Gastroesophageal sphincter (tissue), 3 donors: ENCODE measurements around the gene TMEM30A.

Source experiments
- EP300 ChIP-seq: sonication (generic); formaldehyde crosslinking; IDR thresholded peaks from one replicate; pipeline ENCODE4 v1.6.1; 2017; ENCODE audit warnings: antibody characterized with exemption, mild to moderate bottlenecking
- POLR2AphosphoS5 ChIP-seq: sonication (generic); formaldehyde crosslinking; IDR thresholded peaks from one replicate; pipeline ENCODE4 v1.6.1; 2017; ENCODE audit warnings: antibody characterized with exemption
- TF ChIP-seq, protein P1 (sequence below), 4 experiments: fragments of 200-600 bp in 2 of 4; fragments of 450-650 bp in 2 of 4; sonication (generic) in 1 of 4; IDR thresholded peaks; one replicate each; pipeline ENCODE4 v1.5.1; 2017 to 2019; ENCODE audit warnings: antibody characterized with exemption in 4 of 4, mild to moderate bottlenecking in 2 of 4, moderate library complexity in 2 of 4

DNA sequence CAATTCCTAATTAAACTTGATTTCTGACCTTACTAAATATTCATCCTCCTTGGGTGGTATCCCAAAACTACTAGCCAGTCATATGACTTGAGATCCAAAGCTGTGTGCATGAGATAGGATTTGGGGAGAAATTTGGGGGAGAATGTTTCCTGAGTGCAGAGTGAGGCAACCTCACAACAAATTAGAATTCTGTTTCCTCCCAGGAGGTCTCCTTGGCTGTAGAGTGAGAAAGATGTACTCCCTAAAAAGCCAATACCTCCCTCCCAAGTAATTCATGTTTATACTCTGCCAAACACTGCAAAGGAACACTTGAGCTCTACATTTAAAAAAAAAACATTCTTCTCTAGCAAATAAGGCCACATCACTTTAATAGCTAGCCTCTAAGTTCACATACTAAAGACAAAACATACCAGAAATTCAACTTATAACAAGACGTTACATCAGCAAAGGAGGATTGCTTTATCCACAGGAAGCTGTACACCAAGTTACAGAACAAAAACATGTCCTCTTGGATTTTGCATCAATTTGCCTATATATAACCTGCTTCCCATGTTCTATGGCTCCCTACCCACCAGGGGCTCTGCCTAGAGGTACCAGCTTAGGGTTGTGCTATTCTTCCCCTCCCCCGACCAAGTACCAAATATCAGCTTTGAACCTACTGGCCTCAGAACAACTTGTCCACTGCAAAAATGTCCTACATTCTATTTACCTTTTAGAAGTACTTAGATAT lies 15.4 kb upstream of the TMEM30A start:
- TF ChIP-seq EP300 (no peak), POLR2AphosphoS5 (no peak)
- TF ChIP-seq, protein P1, sequence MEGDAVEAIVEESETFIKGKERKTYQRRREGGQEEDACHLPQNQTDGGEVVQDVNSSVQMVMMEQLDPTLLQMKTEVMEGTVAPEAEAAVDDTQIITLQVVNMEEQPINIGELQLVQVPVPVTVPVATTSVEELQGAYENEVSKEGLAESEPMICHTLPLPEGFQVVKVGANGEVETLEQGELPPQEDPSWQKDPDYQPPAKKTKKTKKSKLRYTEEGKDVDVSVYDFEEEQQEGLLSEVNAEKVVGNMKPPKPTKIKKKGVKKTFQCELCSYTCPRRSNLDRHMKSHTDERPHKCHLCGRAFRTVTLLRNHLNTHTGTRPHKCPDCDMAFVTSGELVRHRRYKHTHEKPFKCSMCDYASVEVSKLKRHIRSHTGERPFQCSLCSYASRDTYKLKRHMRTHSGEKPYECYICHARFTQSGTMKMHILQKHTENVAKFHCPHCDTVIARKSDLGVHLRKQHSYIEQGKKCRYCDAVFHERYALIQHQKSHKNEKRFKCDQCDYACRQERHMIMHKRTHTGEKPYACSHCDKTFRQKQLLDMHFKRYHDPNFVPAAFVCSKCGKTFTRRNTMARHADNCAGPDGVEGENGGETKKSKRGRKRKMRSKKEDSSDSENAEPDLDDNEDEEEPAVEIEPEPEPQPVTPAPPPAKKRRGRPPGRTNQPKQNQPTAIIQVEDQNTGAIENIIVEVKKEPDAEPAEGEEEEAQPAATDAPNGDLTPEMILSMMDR (IDR thresholded peaks at IDR 0.05): no peak
